GM12878 (cell line): Measurements from ENCODE around the gene BEND4. TPM values are rescaled to one million over a fixed set of nuclear protein-coding genes. Genes with fewer than 3 reads are reported as not detected.

Experiments
- ATAC-seq: fragments of 200-7000 bp; cut with Tn5 transposase; 3 replicates; pipeline ENCODE4 v1.9.1; 2020; ENCODE audit warnings: mild to moderate bottlenecking, moderate library complexity
- BruUV-seq: library from RNA; stranded (reverse); fragments of 400-500 nt; replicated peaks from 2 replicates; lab custom pipeline; 2021; lab: Mats Ljungman, UMichigan
- CTCF ChIA-PET: fragments of 300-600 bp; sonication (Branson Sonifier 250); formaldehyde crosslinking; extraction: SDS; loops from one replicate; lab custom pipeline; 2021; ENCODE audit warnings: inconsistent platforms; lab: Yijun Ruan, JAX
- POLR2A ChIA-PET: fragments of 350-600 bp; formaldehyde crosslinking; extraction: SDS; loops from one replicate; lab custom pipeline; 2021; ENCODE audit warnings: inconsistent platforms; lab: Charles Lee
- RAD21 ChIA-PET: fragments of 300-600 bp; sonication (Branson Sonifier 250); formaldehyde crosslinking; loops from one replicate; lab custom pipeline; 2023; ENCODE audit warnings: antibody characterized with exemption; ENCODE audit not compliant: unreplicated experiment; lab: Charles Lee
- SMC1A ChIA-PET: fragments of 300-600 bp; sonication (Branson Sonifier 250); formaldehyde crosslinking; loops from one replicate; lab custom pipeline; 2023; ENCODE audit not compliant: unreplicated experiment, uncharacterized antibody; lab: Charles Lee
- DNase-seq: peaks from one replicate; pipeline ENCODE4 v3.0.0-alpha.2; 2011; ENCODE audit warnings: low read depth, low spot score
- FAIRE-seq: peaks from 3 replicates; lab custom pipeline; 2011; peaks lifted over from hg19 to GRCh38; lab: Jason Lieb, UNC
- H2AFZ ChIP-seq: 2 replicates; pipeline ENCODE4 v1.6.0; 2011; ENCODE audit warnings: low read depth, low read length, control low read depth; ENCODE audit not compliant: control insufficient read depth
- H3K27ac ChIP-seq: 2 replicates; pipeline ENCODE4 v1.5.1; 2011; ENCODE audit warnings: control low read depth; ENCODE audit not compliant: control insufficient read depth, insufficient read depth
- H3K27me3 ChIP-seq, 2 experiments: replicated peaks in 1 of 2; 2 replicates each; pipeline versions ENCODE4 v1.6.0 to v1.6.1; 2011; ENCODE audit warnings: low read length in 1 of 2; ENCODE audit not compliant: control insufficient read depth in 2 of 2, insufficient read depth in 2 of 2
- H3K36me3 ChIP-seq, 2 experiments: 2 replicates each; pipeline ENCODE4 v1.5.1; 2011; ENCODE audit warnings: low read length in 1 of 2; ENCODE audit not compliant: control insufficient read depth in 2 of 2, insufficient read depth in 2 of 2
- H3K4me1 ChIP-seq: 2 replicates; pipeline ENCODE4 v1.6.1; 2011; ENCODE audit warnings: mild to moderate bottlenecking, low read length, moderate library complexity, mixed read lengths; ENCODE audit not compliant: control insufficient read depth, insufficient read depth
- H3K4me2 ChIP-seq: 2 replicates; pipeline ENCODE4 v1.6.0; 2011; ENCODE audit warnings: control low read depth; ENCODE audit not compliant: control insufficient read depth, insufficient read depth
- H3K4me3 ChIP-seq: fragments of 200-600 bp; sonication (generic); 2 replicates; pipeline ENCODE4 v1.5.1; 2016
- H3K79me2 ChIP-seq: 2 replicates; pipeline ENCODE4 v1.6.0; 2011; ENCODE audit warnings: low read length; ENCODE audit not compliant: control insufficient read depth, insufficient read depth
- H3K9ac ChIP-seq: 2 replicates; pipeline ENCODE4 v1.8.0; 2011; ENCODE audit warnings: low read length, control low read depth, mixed read lengths; ENCODE audit not compliant: control insufficient read depth, insufficient read depth
- H3K9me3 ChIP-seq: replicated peaks from 3 replicates; pipeline ENCODE4 v1.5.1; 2011; ENCODE audit warnings: mild to moderate bottlenecking, low read length; ENCODE audit not compliant: control insufficient read depth, insufficient read depth
- H4K20me1 ChIP-seq: 2 replicates; pipeline ENCODE4 v1.6.0; 2011; ENCODE audit not compliant: control insufficient read depth, insufficient read depth
- BRCA1 ChIP-seq: IDR thresholded peaks from 2 replicates; pipeline ENCODE4 v1.6.1; 2011; ENCODE audit warnings: low read depth, low read length, improper control_type of control experiment
- CBX5 ChIP-seq: sonication (generic); IDR thresholded peaks from 2 replicates; pipeline ENCODE4 v1.6.1; 2016; ENCODE audit warnings: low read depth, moderate library complexity, mild to moderate bottlenecking, inconsistent platforms
- EGR1 ChIP-seq, 2 experiments: IDR thresholded peaks; 1 replicate in 1 of 2; 2 replicates in 1 of 2; pipeline ENCODE4 v1.6.1; 2011 to 2012; ENCODE audit warnings: low read depth in 2 of 2, low read length in 2 of 2, borderline replicate concordance in 1 of 2, mild to moderate bottlenecking in 1 of 2, moderate library complexity in 1 of 2
- EP300 ChIP-seq, 2 experiments: fragments of 150-350 bp in 1 of 2; IDR thresholded peaks; 2 replicates each; pipeline ENCODE4 v1.6.1; 2011 to 2012; ENCODE audit warnings: low read depth in 2 of 2, low read length in 2 of 2, borderline replicate concordance in 1 of 2, improper control_type of control experiment in 1 of 2, inconsistent platforms in 1 of 2; ENCODE audit not compliant: control insufficient read depth in 1 of 2
- MXI1 ChIP-seq: fragments of 150-350 bp; IDR thresholded peaks from 2 replicates; pipeline ENCODE4 v1.6.1; 2011; ENCODE audit warnings: low read depth, mild to moderate bottlenecking, inconsistent platforms, low read length, improper control_type of control experiment
- NFIC ChIP-seq: IDR thresholded peaks from 2 replicates; pipeline ENCODE4 v1.6.1; 2012; ENCODE audit warnings: low read depth, mild to moderate bottlenecking, inconsistent platforms, low read length, moderate library complexity
- TCF7 ChIP-seq: IDR thresholded peaks from 2 replicates; pipeline ENCODE4 v1.6.1; 2014; ENCODE audit warnings: antibody characterized with exemption, borderline replicate concordance
- ZBED1 ChIP-seq: IDR thresholded peaks from 2 replicates; pipeline ENCODE4 v1.6.1; 2016; ENCODE audit warnings: borderline replicate concordance
- WGBS: methylation state at CpG from one replicate; pipeline ENCODE4 v1.1.6; 2016; ENCODE audit warnings: low lambda C conversion rate; ENCODE audit not compliant: insufficient replicate concordance, insufficient coverage; ENCODE audit errors: missing lambda C conversion rate; 5-methylcytosine and 5-hydroxymethylcytosine counted together
- in situ Hi-C: fragments of 300-500 bp; cut with MboI; formaldehyde crosslinking; loops from 9 replicates; pipeline ENCODE4 v1.14.3; 2018; ENCODE audit warnings: mixed read lengths
- intact Hi-C: fragments of 100-400 bp; cut with micrococcal nuclease; formaldehyde crosslinking; loops from one replicate; pipeline ENCODE4 v1.14.2; 2022; ENCODE audit not compliant: unreplicated experiment
- polyA plus RNA-seq, 11 experiments: library from polyadenylated mRNA; depleted of rRNA in 4 of 11; unstranded in 6 of 11; stranded (reverse) in 5 of 11; fragments of >200 nt; fragmentation: Nextera tagmentation in 4 of 11; fragmentation: Illumina TruSeq in 1 of 11; extraction: Ambion mirVana in 4 of 11; extraction: Trizol in 1 of 11; gene quantifications; 1 replicate in 1 of 11; 2 replicates in 10 of 11; pipeline versions ENCODE4 v1.2.1 to v1.2.3, GENCODE V29; 2011 to 2016; ENCODE audit warnings: inconsistent platforms in 2 of 11, missing spikeins in 2 of 11, low read depth in 1 of 11
- total RNA-seq, 4 experiments: library from RNA; depleted of rRNA in 3 of 4; stranded (reverse); fragments of >200 nt in 3 of 4; fragmentation: Illumina TruSeq in 1 of 4; extraction: Trizol in 1 of 4; gene quantifications; 2 replicates each; pipeline versions ENCODE4 v1.2.1 to v1.2.3, GENCODE V29; 2013 to 2021
- TF ChIP-seq, protein P1 (sequence below): fragments of 450-650 bp; formaldehyde crosslinking; IDR thresholded peaks from 2 replicates; pipeline ENCODE4 v1.4.0; 2022; ENCODE audit warnings: mild to moderate bottlenecking, moderate library complexity
- TF ChIP-seq, protein P2 (sequence below): IDR thresholded peaks from 2 replicates; pipeline ENCODE4 v1.6.1; 2012; ENCODE audit warnings: improper control_type of control experiment, low read depth, low read length; ENCODE audit not compliant: insufficient replicate concordance
- TF ChIP-seq, protein P3 (sequence below): fragments of 450-650 bp; IDR thresholded peaks from 2 replicates; pipeline ENCODE4 v1.6.1; 2017; ENCODE audit warnings: antibody characterized with exemption, mild to moderate bottlenecking, moderate library complexity

The BEND4 gene
- total and polyA plus RNA-seq, 10 of the 15 experiments (the other 5 are each of a cell fraction or from before 2014, with no cell fraction given) = under 0.01 to 0.15 (median 0.04) TPM; not detected in 1

DNA sequence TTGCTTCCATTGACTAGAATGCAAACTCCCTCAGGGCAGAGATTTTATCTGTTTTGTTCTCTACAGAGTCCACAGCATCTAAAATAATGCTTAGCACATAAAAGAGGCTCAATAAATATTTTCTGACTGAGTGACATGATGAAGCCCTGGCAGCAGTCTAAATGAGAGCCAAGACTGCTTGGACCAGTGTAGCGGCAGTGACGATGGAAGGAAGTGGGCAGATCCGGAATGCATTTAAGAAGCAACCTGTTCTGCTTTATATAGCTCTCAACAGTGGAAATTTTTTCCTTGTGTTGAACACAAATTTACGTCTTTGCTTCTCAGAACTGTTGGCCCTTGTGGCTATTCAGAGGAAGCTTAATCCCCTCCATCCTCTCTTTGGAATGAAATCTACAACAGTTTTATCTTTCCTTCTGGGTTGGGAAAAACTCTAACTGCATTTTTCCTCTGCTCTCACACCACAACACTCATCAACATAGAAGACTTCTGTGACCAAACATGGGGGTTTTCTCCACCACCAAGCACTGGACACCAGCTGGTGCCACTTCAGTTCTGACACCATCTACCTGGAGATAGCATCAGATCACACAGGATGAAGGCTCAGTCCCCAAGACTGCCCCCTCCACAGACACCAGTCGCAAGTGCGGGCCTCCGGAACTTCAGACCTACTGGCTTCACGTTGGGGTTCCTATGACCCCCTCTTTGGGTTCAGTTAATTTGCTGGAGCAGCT lies 7.0 kb upstream of the BEND4 start:
- intact Hi-C loops = no loop called here
- RAD21 ChIA-PET = no interaction called here
- no peak for ATAC-seq
- TF ChIP-seq, protein P1, sequence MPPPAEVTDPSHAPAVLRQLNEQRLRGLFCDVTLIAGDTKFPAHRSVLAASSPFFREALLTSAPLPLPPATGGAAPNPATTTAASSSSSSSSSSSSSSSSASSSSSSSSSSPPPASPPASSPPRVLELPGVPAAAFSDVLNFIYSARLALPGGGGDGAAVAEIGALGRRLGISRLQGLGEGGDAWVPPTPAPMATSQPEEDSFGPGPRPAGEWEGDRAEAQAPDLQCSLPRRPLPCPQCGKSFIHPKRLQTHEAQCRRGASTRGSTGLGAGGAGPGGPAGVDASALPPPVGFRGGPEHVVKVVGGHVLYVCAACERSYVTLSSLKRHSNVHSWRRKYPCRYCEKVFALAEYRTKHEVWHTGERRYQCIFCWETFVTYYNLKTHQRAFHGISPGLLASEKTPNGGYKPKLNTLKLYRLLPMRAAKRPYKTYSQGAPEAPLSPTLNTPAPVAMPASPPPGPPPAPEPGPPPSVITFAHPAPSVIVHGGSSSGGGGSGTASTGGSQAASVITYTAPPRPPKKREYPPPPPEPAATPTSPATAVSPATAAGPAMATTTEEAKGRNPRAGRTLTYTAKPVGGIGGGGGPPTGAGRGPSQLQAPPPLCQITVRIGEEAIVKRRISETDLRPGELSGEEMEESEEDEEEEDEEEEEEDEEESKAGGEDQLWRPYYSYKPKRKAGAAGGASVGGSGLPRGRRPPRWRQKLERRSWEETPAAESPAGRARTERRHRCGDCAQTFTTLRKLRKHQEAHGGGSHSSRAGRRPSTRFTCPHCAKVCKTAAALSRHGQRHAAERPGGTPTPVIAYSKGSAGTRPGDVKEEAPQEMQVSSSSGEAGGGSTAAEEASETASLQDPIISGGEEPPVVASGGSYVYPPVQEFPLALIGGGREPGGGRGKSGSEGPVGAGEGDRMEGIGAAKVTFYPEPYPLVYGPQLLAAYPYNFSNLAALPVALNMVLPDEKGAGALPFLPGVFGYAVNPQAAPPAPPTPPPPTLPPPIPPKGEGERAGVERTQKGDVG (CRISPR knock-in tag) = no peak
- no peak for TF ChIP-seq EP300 (IDR thresholded peaks at IDR 0.05; ENCODE audit: borderline replicate concordance in 1 of 2, control insufficient read depth in 1 of 2, low read depth in 2 of 2, low read length in 2 of 2)
- no peak for TF ChIP-seq CBX5
- TF ChIP-seq, protein P2, sequence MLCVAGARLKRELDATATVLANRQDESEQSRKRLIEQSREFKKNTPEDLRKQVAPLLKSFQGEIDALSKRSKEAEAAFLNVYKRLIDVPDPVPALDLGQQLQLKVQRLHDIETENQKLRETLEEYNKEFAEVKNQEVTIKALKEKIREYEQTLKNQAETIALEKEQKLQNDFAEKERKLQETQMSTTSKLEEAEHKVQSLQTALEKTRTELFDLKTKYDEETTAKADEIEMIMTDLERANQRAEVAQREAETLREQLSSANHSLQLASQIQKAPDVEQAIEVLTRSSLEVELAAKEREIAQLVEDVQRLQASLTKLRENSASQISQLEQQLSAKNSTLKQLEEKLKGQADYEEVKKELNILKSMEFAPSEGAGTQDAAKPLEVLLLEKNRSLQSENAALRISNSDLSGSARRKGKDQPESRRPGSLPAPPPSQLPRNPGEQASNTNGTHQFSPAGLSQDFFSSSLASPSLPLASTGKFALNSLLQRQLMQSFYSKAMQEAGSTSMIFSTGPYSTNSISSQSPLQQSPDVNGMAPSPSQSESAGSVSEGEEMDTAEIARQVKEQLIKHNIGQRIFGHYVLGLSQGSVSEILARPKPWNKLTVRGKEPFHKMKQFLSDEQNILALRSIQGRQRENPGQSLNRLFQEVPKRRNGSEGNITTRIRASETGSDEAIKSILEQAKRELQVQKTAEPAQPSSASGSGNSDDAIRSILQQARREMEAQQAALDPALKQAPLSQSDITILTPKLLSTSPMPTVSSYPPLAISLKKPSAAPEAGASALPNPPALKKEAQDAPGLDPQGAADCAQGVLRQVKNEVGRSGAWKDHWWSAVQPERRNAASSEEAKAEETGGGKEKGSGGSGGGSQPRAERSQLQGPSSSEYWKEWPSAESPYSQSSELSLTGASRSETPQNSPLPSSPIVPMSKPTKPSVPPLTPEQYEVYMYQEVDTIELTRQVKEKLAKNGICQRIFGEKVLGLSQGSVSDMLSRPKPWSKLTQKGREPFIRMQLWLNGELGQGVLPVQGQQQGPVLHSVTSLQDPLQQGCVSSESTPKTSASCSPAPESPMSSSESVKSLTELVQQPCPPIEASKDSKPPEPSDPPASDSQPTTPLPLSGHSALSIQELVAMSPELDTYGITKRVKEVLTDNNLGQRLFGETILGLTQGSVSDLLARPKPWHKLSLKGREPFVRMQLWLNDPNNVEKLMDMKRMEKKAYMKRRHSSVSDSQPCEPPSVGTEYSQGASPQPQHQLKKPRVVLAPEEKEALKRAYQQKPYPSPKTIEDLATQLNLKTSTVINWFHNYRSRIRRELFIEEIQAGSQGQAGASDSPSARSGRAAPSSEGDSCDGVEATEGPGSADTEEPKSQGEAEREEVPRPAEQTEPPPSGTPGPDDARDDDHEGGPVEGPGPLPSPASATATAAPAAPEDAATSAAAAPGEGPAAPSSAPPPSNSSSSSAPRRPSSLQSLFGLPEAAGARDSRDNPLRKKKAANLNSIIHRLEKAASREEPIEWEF = no peak
- TF ChIP-seq EGR1 (IDR thresholded peaks at IDR 0.05; ENCODE audit: borderline replicate concordance in 1 of 2, low read depth in 2 of 2, low read length in 2 of 2) = no peak
- TF ChIP-seq ZBED1 = no peak
- no peak for TF ChIP-seq TCF7
- TF ChIP-seq, protein P3, sequence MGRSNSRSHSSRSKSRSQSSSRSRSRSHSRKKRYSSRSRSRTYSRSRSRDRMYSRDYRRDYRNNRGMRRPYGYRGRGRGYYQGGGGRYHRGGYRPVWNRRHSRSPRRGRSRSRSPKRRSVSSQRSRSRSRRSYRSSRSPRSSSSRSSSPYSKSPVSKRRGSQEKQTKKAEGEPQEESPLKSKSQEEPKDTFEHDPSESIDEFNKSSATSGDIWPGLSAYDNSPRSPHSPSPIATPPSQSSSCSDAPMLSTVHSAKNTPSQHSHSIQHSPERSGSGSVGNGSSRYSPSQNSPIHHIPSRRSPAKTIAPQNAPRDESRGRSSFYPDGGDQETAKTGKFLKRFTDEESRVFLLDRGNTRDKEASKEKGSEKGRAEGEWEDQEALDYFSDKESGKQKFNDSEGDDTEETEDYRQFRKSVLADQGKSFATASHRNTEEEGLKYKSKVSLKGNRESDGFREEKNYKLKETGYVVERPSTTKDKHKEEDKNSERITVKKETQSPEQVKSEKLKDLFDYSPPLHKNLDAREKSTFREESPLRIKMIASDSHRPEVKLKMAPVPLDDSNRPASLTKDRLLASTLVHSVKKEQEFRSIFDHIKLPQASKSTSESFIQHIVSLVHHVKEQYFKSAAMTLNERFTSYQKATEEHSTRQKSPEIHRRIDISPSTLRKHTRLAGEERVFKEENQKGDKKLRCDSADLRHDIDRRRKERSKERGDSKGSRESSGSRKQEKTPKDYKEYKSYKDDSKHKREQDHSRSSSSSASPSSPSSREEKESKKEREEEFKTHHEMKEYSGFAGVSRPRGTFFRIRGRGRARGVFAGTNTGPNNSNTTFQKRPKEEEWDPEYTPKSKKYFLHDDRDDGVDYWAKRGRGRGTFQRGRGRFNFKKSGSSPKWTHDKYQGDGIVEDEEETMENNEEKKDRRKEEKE = no peak
- TF ChIP-seq NFIC = no peak
- no peak for TF ChIP-seq MXI1
- no peak for TF ChIP-seq BRCA1

More for the DNA sequence above, 7.0 kb upstream of the BEND4 start:
- H3K9me3 ChIP-seq = peaks cover 5% of the 10 kb centered on the region; the same call in 2 of the 3 replicates
- 51% methylated on average over 8 of the region's 8 CpGs for WGBS
- H3K79me2 ChIP-seq = no peaks in the 10 kb centered on the region
- ChIA-PET CTCF (no interaction called here), POLR2A (no interaction called here), SMC1A (no interaction called here)
- no peak for DNase-seq
- no peaks in the 10 kb centered on the region for H3K4me1 ChIP-seq
- no TSS peak for BruUV-seq
- H3K9ac ChIP-seq = no peak overlapping the region
- H2AFZ ChIP-seq = no peak overlapping the region
- no peak overlapping the region for H3K4me3 ChIP-seq
- no peaks in the 10 kb centered on the region for H3K27me3 ChIP-seq
- FAIRE-seq = no peak
- in situ Hi-C loops = no loop called here
- no peaks in the 10 kb centered on the region for H4K20me1 ChIP-seq
- H3K27ac ChIP-seq = no peak overlapping the region
- no peak overlapping the region for H3K4me2 ChIP-seq
- no peaks in the 10 kb centered on the region for H3K36me3 ChIP-seq
